GM12865 (cell line): ENCODE data around the gene PNPLA2.

ENCODE experiments used
- DNase-seq: peaks from one replicate; pipeline ENCODE4 v3.0.0; 2010; ENCODE audit warnings: low read depth
- H3K4me3 ChIP-seq: 2 replicates; pipeline ENCODE4 v1.5.1; 2011; ENCODE audit warnings: mild to moderate bottlenecking, low read depth, low read length, control low read depth
- CTCF ChIP-seq: IDR thresholded peaks from 2 replicates; pipeline ENCODE4 v1.5.1; 2011; ENCODE audit warnings: low read length, control low read depth, low read depth, inconsistent platforms; ENCODE audit not compliant: insufficient read depth; ENCODE audit errors: missing control alignments

PNPLA2 gene

GRCh38 chr11:773425-773824, 45.3 kb upstream of the PNPLA2 start:
- no peak for DNase-seq
- H3K4me3 ChIP-seq: no peak overlapping the region
- no peak for TF ChIP-seq CTCF

DNA sequence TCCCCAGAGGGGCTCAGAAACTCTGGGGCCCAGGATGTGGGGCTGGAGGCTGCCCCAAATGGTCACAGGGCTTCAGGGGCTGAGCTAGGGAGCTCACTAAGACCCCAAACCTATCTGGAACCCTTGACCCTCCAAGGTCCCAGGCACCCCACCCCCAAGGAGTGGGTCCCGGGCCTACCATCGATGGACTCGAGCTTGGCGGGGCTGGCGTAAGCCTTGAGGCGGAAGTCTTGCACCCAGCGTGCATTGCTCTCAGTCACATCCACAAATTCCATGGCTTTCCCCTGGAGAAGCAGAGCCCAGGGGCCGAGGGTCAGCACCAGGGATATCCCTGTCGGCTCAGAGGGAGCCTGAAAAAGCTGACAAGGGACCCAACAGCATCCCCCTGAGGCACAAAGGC, 44.9 kb upstream of the PNPLA2 start:
- no peak overlapping the region for H3K4me3 ChIP-seq
- TF ChIP-seq CTCF: no peak
- no peak for DNase-seq

GRCh38 chr11:774873-775592, 43.7 kb upstream of the PNPLA2 start:
- no peak for DNase-seq
- TF ChIP-seq CTCF: no peak
- no peak overlapping the region for H3K4me3 ChIP-seq

DNA sequence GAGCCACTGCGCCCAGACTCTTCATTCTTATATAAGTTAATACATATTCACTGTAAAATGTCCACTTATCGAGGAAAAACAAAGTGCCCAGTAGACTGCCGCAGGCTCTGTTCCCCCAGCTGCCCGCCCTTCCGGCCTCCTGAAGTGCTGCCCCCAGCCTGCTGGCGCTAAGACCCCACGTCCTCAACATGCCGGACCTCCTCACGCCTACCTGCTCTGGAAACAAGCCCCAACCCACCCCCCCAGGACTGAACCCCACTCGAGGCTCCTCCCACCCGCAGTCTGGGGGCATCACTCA, 42.5 kb upstream of the PNPLA2 start:
- peak overlapping the region; percentile 92 for H3K4me3 ChIP-seq
- DNase-seq: no peak
- no peak for TF ChIP-seq CTCF

GRCh38 chr11:776561-777287, 42.0 kb upstream of the PNPLA2 start:
- no peak for TF ChIP-seq CTCF
- DNase-seq: peak; percentile 47
- H3K4me3 ChIP-seq: peak overlapping the region; percentile 92

DNA sequence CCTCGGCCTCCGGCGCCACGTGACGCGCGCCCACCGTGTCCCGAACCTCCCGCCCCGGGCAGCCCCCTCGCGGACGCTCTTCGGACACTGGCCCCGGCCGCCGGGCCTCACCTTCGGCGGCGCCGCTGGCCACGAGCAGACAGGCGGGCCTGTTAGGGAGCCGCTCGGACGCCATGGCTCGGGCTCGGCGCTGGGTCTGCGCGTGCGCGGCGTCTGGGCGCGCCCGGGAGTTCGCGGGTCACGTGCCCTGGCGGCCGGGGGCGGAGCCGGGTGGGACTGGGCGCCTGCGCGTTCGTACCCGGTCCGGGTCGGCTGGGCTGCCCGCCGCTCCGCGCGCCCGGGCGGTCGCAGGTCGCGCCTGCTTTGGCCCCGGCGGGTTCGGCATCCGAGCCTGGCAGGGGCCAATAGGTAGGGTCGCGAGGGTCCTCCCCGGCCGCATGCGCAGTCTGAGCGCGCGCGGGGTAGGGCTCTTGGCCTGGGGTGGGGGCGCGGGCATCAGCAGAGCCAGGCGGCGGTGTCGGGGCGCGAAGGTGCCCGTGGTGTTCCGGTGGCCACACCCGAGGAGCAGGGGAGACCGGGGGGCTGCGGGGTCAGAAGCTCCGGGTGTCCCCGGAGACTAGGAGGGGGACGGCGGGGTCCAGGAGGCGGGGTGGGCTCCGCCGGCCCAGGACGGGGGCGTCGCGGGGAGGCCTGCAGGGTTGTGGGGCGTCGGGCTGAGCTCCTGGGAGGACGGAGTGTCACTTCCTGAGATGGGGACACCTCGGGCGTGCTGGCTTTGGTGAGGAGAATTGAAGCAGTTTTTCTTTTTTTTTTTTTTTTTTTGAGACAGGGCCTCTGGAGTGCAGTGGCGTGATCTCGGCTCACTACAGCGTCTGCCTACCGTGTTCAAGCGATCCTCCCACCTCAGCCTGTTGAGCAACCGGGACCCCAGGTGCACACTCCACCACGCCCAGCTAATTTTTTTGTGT, 41.1 kb upstream of the PNPLA2 start, which contains the start of gene GATD1:
Gene GATD1, minus strand, starts transcription at position 200 of the 968 bp plus-strand sequence. Its CDS starts 25 bp downstream, at position 175.
- peak within 1 kb of the TSS; percentile 92 for H3K4me3 ChIP-seq
- TF ChIP-seq CTCF: no peak
- DNase-seq: peak; percentile 93
